HepG2 (cell line): ENCODE data around the gene UAP1L1. TPM values are rescaled to one million over a fixed set of nuclear protein-coding genes. Genes with fewer than 3 reads are reported as not detected.

Source experiments
- AGO2 ChIP-seq: fragments of 200-400 bp; formaldehyde crosslinking; optimal IDR thresholded peaks from 2 replicates; pipeline ENCODE3; 2017; ENCODE audit warnings: mild to moderate bottlenecking, low read depth, low read length, moderate library complexity
- CBX2 ChIP-seq, 2 experiments: fragments of 200-600 bp in 1 of 2; sonication (generic); formaldehyde crosslinking in 1 of 2; IDR thresholded peaks; 2 replicates each; pipeline versions ENCODE4 v1.7.0 to v1.8.1; 2018 to 2022; ENCODE audit warnings: low read depth in 2 of 2, low read length in 1 of 2, mild to moderate bottlenecking in 1 of 2, missing genetic modification reagents in 1 of 2
- CC2D1A ChIP-seq: sonication (generic); formaldehyde crosslinking; IDR thresholded peaks from 2 replicates; pipeline ENCODE4 v1.8.1; 2023; ENCODE audit warnings: mild to moderate bottlenecking, missing genetic modification reagents
- ETV6 ChIP-seq: sonication (generic); formaldehyde crosslinking; conservative IDR thresholded peaks from 2 replicates; pipeline ENCODE4 v1.4.0; 2020; ENCODE audit warnings: missing genetic modification reagents
- FOXP1 ChIP-seq, 2 experiments: fragments of 450-650 bp in 1 of 2; IDR thresholded peaks; 2 replicates each; pipeline ENCODE4 v1.6.1; 2017 to 2018; ENCODE audit warnings: antibody characterized with exemption in 1 of 2
- GABPA ChIP-seq, 2 experiments: IDR thresholded peaks; 2 replicates each; pipeline ENCODE4 v1.6.1; 2011 to 2016; ENCODE audit warnings: low read depth in 2 of 2, low read length in 1 of 2, missing biosample characterization in 1 of 2, missing genetic modification characterization in 1 of 2
- GLI4 ChIP-seq: sonication (generic); formaldehyde crosslinking; IDR thresholded peaks from 2 replicates; pipeline ENCODE4 v1.5.1; 2020; ENCODE audit warnings: missing genetic modification reagents, mild to moderate bottlenecking, moderate library complexity, borderline replicate concordance
- HMG20A ChIP-seq: IDR thresholded peaks from 2 replicates; pipeline ENCODE4 v1.6.1; 2016; ENCODE audit warnings: borderline replicate concordance
- IRF2 ChIP-seq: IDR thresholded peaks from 2 replicates; pipeline ENCODE4 v1.6.1; 2018; ENCODE audit warnings: missing genetic modification reagents, missing compliant biosample characterization
- KMT2B ChIP-seq: IDR thresholded peaks from 2 replicates; pipeline ENCODE4 v1.6.1; 2016; ENCODE audit warnings: missing genetic modification reagents, missing compliant biosample characterization
- PHF5A ChIP-seq: IDR thresholded peaks from one replicate; pipeline ENCODE4 v1.6.1; 2018; ENCODE audit warnings: low read depth, missing genetic modification reagents; ENCODE audit not compliant: unreplicated experiment
- RELA ChIP-seq: sonication (generic); formaldehyde crosslinking; IDR thresholded peaks from 2 replicates; pipeline ENCODE4 v1.4.0; 2020; ENCODE audit warnings: missing genetic modification reagents
- SALL1 ChIP-seq: sonication (generic); formaldehyde crosslinking; IDR thresholded peaks from 2 replicates; pipeline ENCODE4 v1.8.0; 2022; ENCODE audit warnings: mild to moderate bottlenecking, missing genetic modification reagents
- SMAD9 ChIP-seq: sonication (generic); formaldehyde crosslinking; IDR thresholded peaks from 2 replicates; pipeline ENCODE4 v1.5.1; 2020; ENCODE audit warnings: mild to moderate bottlenecking, missing genetic modification reagents
- SNRNP70 ChIP-seq: fragments of 200-400 bp; formaldehyde crosslinking; IDR thresholded peaks from 2 replicates; pipeline ENCODE4 v1.6.1; 2017; ENCODE audit warnings: mild to moderate bottlenecking, low read depth, low read length, moderate library complexity
- SRSF1 ChIP-seq: fragments of 200-400 bp; formaldehyde crosslinking; optimal IDR thresholded peaks from 2 replicates; pipeline ENCODE3; 2017; ENCODE audit warnings: mild to moderate bottlenecking, low read depth, low read length, moderate library complexity
- TEAD2 ChIP-seq: sonication (generic); formaldehyde crosslinking; IDR thresholded peaks from 2 replicates; pipeline ENCODE4 v1.9.0; 2021; ENCODE audit warnings: missing genetic modification reagents
- TMF1 ChIP-seq: sonication (generic); formaldehyde crosslinking; IDR thresholded peaks from 2 replicates; pipeline ENCODE4 v1.8.1; 2022; ENCODE audit warnings: low read depth, missing genetic modification reagents
- ZNF205 ChIP-seq: IDR thresholded peaks from 2 replicates; pipeline ENCODE4 v1.6.1; 2018; ENCODE audit warnings: missing biosample characterization, missing genetic modification reagents
- ZNF335 ChIP-seq: sonication (generic); formaldehyde crosslinking; IDR thresholded peaks from 2 replicates; pipeline ENCODE4 v1.4.0; 2020; ENCODE audit warnings: missing genetic modification reagents
- ZNF569 ChIP-seq: sonication (generic); formaldehyde crosslinking; IDR thresholded peaks from 2 replicates; pipeline ENCODE4 v1.5.0; 2020; ENCODE audit warnings: mild to moderate bottlenecking, missing genetic modification reagents, moderate library complexity, borderline replicate concordance
- polyA plus RNA-seq, 8 experiments: library from polyadenylated mRNA; depleted of rRNA in 3 of 8; stranded (reverse) in 7 of 8; unstranded in 1 of 8; fragments of >200 nt; fragmentation: Illumina TruSeq in 4 of 8; extraction: Trizol in 4 of 8; gene quantifications; 2 replicates each; pipeline versions ENCODE4 v1.2.1 to v1.2.3, GENCODE V29; 2011 to 2016; ENCODE audit warnings: low read depth in 4 of 8, missing spikeins in 1 of 8, mixed read lengths in 1 of 8; ENCODE audit not compliant: insufficient read depth in 1 of 8
- total RNA-seq, 5 experiments: library from RNA; depleted of rRNA; stranded (reverse); fragments of >200 nt; fragmentation: Illumina TruSeq; extraction: Trizol; gene quantifications; 2 replicates each; pipeline ENCODE4 v1.2.3, GENCODE V29; 2016; ENCODE audit warnings: low read depth in 1 of 5
- TF ChIP-seq, protein P1 (sequence below): sonication (generic); formaldehyde crosslinking; conservative IDR thresholded peaks from 2 replicates; pipeline ENCODE4 v1.4.0; 2020; ENCODE audit warnings: missing genetic modification reagents
- TF ChIP-seq, protein P2 (sequence below): sonication (generic); formaldehyde crosslinking; conservative IDR thresholded peaks from 2 replicates; pipeline ENCODE4 v1.4.0; 2020; ENCODE audit warnings: missing genetic modification reagents
- TF ChIP-seq, protein P3 (sequence below): sonication (generic); formaldehyde crosslinking; IDR thresholded peaks from 2 replicates; pipeline ENCODE4 v1.8.0; 2023; ENCODE audit warnings: mild to moderate bottlenecking, missing genetic modification reagents
- TF ChIP-seq, protein P4 (sequence below): sonication (generic); formaldehyde crosslinking; IDR thresholded peaks from 2 replicates; pipeline ENCODE4 v1.5.0; 2020; ENCODE audit warnings: missing genetic modification reagents

The UAP1L1 gene
- total and polyA plus RNA-seq, 2 of the 13 experiments (the other 11 are each of a cell fraction or from before 2014, with no cell fraction given): 5.4 to 6.4 TPM

DNA sequence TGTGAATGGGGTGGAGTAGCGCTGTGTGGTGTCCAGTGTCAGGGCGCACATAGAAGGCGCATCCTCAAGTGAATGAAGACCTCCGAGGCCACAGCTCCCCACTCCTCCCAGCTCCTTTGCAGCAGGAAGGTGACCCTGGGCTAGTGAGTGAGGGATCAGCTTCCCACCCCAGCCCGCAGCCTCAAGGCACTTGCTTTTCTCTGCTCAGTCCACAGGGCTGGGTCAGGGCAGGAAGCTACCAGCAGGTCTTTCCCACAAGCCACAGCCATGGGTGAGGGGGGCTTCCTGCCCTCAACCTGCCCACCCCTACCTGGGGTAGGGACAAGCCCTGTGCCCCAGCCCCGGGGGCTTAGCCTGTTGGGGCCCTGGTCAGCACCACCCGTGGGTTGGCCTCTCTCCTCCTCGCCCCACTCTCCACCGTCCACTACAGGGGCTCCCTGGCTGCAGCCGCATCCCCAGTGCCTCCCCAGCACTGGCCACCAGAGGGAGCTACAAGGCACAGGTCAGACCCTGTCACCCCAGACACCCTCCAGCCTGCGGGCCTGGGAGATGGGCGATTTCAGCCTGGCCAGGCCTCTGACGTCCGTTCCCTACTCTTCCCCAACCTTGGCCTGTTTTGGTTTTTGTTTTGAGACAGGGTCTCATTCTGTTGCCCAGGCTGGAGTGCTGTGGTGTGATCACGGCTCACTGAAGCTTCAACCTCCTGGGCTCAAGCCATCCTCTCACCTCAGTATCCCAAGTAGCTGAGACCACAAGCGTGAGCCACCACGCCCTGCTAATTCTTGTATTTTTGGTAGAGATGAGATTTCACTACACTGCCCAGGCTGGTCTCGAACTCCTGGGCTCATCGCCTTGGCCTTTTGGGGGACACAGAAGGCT lies 48.0 kb upstream of the UAP1L1 start (continued):
- TF ChIP-seq, protein P1, sequence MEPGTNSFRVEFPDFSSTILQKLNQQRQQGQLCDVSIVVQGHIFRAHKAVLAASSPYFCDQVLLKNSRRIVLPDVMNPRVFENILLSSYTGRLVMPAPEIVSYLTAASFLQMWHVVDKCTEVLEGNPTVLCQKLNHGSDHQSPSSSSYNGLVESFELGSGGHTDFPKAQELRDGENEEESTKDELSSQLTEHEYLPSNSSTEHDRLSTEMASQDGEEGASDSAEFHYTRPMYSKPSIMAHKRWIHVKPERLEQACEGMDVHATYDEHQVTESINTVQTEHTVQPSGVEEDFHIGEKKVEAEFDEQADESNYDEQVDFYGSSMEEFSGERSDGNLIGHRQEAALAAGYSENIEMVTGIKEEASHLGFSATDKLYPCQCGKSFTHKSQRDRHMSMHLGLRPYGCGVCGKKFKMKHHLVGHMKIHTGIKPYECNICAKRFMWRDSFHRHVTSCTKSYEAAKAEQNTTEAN (CRISPR knock-in tag): no peak
- TF ChIP-seq, protein P2, sequence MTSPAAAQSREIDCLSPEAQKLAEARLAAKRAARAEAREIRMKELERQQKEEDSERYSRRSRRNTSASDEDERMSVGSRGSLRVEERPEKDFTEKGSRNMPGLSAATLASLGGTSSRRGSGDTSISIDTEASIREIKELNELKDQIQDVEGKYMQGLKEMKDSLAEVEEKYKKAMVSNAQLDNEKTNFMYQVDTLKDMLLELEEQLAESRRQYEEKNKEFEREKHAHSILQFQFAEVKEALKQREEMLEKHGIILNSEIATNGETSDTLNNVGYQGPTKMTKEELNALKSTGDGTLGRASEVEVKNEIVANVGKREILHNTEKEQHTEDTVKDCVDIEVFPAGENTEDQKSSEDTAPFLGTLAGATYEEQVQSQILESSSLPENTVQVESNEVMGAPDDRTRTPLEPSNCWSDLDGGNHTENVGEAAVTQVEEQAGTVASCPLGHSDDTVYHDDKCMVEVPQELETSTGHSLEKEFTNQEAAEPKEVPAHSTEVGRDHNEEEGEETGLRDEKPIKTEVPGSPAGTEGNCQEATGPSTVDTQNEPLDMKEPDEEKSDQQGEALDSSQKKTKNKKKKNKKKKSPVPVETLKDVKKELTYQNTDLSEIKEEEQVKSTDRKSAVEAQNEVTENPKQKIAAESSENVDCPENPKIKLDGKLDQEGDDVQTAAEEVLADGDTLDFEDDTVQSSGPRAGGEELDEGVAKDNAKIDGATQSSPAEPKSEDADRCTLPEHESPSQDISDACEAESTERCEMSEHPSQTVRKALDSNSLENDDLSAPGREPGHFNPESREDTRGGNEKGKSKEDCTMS (CRISPR knock-in tag): no peak
- TF ChIP-seq GLI4 (CRISPR knock-in tag) (no peak), ZNF569 (CRISPR knock-in tag) (no peak), IRF2 (no peak), KMT2B (no peak), GABPA (IDR thresholded peaks at IDR 0.05; ENCODE audit: low read depth, low read length) (no peak), GABPA (CRISPR knock-in tag; IDR thresholded peaks at IDR 0.05; ENCODE audit: low read depth) (no peak), SRSF1 (peak; percentile 67), SNRNP70 (no peak), ZNF205 (CRISPR knock-in tag) (no peak), SALL1 (peak; percentile 31; the same call in 1 of the 2 replicates), TEAD2 (CRISPR knock-in tag) (no peak), CBX2 (IDR thresholded peaks at IDR 0.05; ENCODE audit: low read depth, low read length) (no peak), CBX2 (CRISPR knock-in tag; IDR thresholded peaks at IDR 0.05; ENCODE audit: low read depth) (no peak), CC2D1A (CRISPR knock-in tag) (no peak), HMG20A (no peak), PHF5A (CRISPR knock-in tag) (no peak), TMF1 (CRISPR knock-in tag) (no peak), ETV6 (no peak), FOXP1 (IDR thresholded peaks at IDR 0.05) (no peak), FOXP1 (CRISPR knock-in tag; IDR thresholded peaks at IDR 0.05) (no peak), SMAD9 (CRISPR knock-in tag) (no peak), ZNF335 (CRISPR knock-in tag) (no peak), RELA (CRISPR knock-in tag) (0 out of 2 replicates have a peak, but pooled peaks have one; percentile 39), AGO2 (no peak)
- TF ChIP-seq, protein P3, sequence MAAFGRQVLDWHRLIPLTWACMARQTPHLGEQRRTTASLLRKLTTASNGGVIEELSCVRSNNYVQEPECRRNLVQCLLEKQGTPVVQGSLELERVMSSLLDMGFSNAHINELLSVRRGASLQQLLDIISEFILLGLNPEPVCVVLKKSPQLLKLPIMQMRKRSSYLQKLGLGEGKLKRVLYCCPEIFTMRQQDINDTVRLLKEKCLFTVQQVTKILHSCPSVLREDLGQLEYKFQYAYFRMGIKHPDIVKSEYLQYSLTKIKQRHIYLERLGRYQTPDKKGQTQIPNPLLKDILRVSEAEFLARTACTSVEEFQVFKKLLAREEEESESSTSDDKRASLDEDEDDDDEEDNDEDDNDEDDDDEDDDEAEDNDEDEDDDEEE: no peak
- TF ChIP-seq, protein P4, sequence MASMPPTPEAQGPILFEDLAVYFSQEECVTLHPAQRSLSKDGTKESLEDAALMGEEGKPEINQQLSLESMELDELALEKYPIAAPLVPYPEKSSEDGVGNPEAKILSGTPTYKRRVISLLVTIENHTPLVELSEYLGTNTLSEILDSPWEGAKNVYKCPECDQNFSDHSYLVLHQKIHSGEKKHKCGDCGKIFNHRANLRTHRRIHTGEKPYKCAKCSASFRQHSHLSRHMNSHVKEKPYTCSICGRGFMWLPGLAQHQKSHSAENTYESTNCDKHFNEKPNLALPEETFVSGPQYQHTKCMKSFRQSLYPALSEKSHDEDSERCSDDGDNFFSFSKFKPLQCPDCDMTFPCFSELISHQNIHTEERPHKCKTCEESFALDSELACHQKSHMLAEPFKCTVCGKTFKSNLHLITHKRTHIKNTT (CRISPR knock-in tag): no peak
